ENCODE results near the gene TAS2R1. TPM values are rescaled to one million over a fixed set of nuclear protein-coding genes. Genes with fewer than 3 reads are reported as not detected.
"Not testable (repeated sequence)": the region's sequence is repeated elsewhere in the genome, so short reads cannot be mapped to it uniquely, and the experiment has no call there.

The TAS2R1 gene
- polyA plus RNA-seq, 4 donors, result 0.15 TPM; not detected in 2

GRCh38 chr5:9624196-9624947 is 5.8 kb downstream of the TAS2R1 start:
- no peak for DNase-seq (ENCODE audit: low read depth in 4 of 4, low spot score in 3 of 4)

GRCh38 chr5:9623661-9624060 is 6.5 kb downstream of the TAS2R1 start:
- DNase-seq (ENCODE audit: low read depth in 4 of 4, low spot score in 3 of 4), result no peak

DNA sequence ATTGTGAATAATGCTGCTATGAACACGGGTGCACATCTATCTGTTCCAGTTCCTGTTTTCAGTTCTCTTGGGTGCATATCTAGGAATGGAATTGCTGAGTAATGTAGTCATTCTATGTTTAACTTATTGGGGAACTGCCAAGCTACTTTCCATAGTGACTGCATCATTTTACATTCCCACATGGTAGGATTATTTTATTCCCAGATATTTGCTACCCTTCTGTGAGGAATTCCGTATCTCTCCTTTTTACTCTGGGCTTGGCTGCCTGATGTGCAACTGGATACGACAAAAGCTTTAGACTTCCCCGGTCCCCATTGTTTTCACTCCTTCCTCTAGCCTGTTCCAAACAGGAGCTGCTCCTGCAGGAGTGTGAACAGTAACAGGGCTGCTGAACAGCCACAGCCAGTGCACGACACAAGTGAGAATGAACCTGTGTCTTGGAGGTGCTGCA is 7.2 kb downstream of the TAS2R1 start:
- DNase-seq (ENCODE audit: low read depth in 4 of 4, low spot score in 3 of 4), result no peak

DNA sequence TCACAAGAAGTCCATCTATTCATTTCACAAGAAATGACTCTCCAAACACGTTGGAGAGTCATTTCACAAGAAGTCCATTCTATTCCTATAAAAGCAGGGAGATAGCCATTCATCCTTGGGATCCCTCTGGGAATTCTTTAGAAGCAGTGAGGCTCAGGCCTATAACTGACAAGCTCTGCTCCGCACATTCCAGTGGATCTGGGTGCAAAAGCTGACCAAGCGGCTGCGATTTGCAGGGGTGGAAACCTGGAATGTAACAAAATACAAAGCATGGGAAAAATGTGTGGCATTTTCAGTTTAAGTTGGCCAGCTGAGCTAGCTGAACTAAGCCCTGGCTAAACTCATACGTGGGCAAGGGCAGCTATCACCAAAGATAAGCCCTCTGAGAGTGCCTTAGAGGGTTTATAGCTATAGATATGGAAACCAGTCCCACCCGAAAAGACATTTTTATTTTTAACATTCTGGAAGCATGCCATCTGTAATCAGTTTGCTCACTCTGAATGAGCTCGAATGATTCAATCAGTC is 8.7 kb downstream of the TAS2R1 start:
- DNase-seq (ENCODE audit: low read depth in 4 of 4, low spot score in 3 of 4), result no peak

DNA sequence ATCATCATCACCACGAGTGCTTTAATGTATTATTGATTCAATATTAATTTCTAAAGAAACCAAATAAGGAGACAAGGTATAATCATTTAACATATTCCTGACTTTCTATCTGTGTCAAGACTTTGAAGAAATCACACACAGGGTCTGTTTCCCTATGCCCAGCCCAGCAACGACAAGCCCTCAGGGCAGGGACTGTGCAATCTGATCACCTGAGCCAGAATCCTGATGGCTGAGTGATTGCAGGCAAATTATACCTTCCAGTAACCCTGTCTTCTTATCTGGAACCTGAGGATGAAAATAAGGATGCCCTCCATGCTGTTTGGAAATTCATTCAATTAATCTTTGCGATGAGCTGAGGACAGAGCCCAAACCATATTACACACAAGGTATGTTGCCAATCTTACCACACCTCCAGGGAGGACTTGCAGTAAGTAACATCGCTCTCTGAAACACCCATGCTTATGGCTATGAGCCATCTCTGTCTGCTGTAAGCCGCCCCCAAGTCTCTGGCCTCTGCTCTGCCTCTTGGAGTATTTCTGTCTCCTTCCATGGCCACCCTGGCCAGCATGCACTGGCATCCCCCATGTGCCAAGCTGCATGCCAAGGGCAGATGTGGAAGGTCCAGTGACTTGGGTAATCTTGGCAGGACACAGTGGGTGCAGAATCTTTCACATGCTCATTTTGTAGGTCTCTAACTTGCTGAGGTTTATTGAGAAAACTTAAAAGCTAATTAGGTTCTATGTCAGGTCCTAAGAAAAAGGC is 10.6 kb downstream of the TAS2R1 start:
- DNase-seq (ENCODE audit: low read depth in 4 of 4, low spot score in 3 of 4), result no peak

- DNase-seq (ENCODE audit: low read depth in 4 of 4, low spot score in 3 of 4), result no peak
These were observed 12.2 kb downstream of the TAS2R1 start for GRCh38 chr5:9617739-9618504.

GRCh38 chr5:9617221-9617620 is 12.9 kb downstream of the TAS2R1 start:
- DNase-seq (ENCODE audit: low read depth in 4 of 4, low spot score in 3 of 4), result no peak

GRCh38 chr5:9615331-9615730 is 14.8 kb downstream of the TAS2R1 start:
- DNase-seq (ENCODE audit: low read depth in 4 of 4, low spot score in 3 of 4), result no peak

DNA sequence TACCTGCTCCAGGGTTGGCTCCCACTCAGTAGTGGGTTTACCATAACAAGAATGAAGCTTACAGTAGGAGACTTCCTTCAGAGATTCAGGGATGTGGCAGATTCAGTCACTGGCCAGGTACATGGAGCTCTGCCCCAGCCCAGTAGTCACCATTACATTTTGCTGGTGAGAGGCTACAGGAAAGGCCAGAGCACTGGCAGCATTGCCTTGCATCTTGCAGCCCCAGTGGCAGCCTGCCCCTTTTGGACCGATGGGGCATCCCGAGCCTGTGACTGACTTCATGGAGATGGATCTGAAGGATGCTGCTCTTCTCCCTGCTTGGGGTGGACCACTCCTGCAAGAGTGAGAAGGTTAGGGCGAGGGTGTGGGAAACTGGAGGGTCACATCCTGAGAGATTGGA is 16.8 kb downstream of the TAS2R1 start:
- no peak for DNase-seq (ENCODE audit: low read depth in 4 of 4, low spot score in 3 of 4)

DNA sequence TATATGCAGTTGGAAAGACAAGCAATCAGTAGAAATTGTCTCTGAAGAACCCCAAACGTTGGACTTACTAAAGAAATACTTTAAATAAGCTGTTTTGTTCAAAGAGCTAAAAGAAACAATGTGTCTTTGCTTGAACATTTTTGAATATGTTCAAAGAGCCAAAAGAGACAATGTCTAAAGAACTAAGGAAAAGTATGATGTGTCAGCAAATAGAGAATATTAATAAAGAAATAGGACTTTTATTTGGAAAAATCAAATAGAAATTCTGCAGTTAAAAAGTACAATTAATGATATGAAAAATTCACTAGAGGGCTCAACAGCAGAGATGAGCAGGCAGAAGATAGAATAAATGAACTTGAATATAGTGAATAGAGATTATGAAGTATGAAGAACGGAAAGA is 19.2 kb downstream of the TAS2R1 start:
- no peak for DNase-seq (ENCODE audit: low read depth in 4 of 4, low spot score in 3 of 4)

- DNase-seq (ENCODE audit: low read depth in 4 of 4, low spot score in 3 of 4), result no peak
These were observed 19.8 kb downstream of the TAS2R1 start for GRCh38 chr5:9610364-9610763.

DNA sequence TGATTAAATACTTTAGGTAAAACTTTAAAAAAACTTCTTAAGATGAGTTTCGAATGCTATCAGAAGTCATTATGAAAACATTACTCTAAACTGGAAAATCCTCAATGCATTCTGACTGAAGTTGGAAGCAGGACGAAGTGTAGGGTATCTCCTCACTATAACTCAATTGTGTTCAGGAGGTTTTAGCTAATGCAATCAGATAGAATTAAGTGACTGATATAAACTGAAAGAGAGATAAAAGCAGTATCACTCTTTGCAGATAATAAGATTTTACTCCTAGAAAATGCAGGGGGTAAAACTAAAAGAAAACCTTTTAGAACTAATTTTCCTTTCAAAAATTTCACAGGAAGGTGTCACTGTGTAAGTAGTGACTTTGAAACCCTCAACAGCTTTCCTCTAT is 22.1 kb downstream of the TAS2R1 start:
- DNase-seq (ENCODE audit: low read depth in 4 of 4, low spot score in 3 of 4), result no peak

DNA sequence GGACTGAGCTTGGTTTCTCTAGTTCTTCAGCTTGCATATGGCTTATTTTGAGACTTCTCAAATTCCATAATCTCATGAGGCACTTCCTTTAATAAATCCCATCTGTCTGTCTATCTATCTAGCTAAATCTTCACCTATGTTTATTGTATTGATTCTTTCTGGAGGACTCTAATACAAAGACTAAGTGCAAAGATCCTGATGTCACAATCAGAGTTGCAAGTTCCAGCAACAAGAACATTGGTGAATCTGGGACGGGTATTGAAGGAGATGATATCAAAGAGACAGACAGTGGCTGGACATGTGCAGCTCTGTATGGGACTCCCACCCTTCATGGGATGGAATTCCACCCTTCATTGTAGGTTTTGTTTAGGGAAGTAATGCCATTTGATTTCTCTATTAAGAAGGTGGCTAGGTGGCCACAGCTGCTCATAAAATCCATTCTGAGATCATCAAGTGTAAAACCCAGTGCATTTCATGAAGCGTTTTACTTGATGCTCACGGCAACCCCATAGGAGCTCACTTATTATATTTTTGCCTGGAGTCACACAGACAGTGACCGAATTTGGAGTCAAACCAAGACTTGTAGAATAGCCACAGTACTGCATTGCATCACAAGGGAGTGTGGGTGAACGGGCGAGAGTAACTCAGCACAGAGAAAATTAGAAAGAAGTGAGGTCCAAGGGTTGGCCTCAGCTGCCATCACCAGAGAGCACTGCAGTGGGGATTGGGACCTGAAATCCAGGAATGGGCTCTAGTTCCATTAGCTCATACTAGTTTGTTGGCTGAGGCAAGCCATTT is 24.9 kb downstream of the TAS2R1 start:
- no peak for DNase-seq (ENCODE audit: low read depth in 4 of 4, low spot score in 3 of 4)

- no peak for DNase-seq (ENCODE audit: low read depth in 4 of 4, low spot score in 3 of 4)
These were observed 25.7 kb downstream of the TAS2R1 start for GRCh38 chr5:9604416-9604815.

DNA sequence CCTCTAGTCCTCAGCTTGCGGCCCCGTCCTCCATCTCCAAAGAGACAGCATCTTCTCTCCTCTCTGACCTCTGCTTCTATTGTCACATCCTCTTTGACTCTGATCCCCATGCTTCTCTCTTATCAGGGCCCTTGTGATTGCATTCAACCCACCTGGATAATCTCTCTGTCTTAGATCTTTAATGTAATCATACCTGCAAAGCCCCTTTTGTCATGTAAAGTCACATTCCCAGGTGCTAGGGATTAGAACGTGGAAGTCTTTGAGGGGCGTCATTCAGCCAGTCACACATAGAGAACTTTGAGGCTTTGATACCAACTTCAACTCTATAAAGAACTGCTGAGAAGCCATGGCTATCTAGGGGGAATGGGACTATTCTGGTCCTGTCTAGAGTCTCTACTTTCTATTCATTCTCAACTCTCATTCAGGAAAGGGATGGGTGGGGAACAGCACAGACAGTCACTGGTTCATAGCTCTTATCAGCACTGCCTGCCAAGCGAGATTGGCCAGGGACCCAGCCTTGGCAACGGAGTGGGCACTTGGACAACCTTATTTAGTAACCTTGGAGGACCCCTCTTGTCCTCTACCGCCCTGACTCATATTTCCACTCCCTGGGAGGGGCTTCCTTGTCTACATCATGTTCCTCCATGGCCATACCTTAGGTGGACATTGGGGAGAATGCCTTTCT is 29.0 kb downstream of the TAS2R1 start:
- DNase-seq (ENCODE audit: low read depth in 4 of 4, low spot score in 3 of 4), result no peak

GRCh38 chr5:9599391-9599790 is 30.8 kb downstream of the TAS2R1 start:
- DNase-seq (ENCODE audit: low read depth in 4 of 4, low spot score in 3 of 4), result no peak

GRCh38 chr5:9598329-9598728 is 31.8 kb downstream of the TAS2R1 start:
- DNase-seq (ENCODE audit: low read depth in 4 of 4, low spot score in 3 of 4), result not testable (repeated sequence)

GRCh38 chr5:9597322-9597721 is 32.8 kb downstream of the TAS2R1 start:
- not testable (repeated sequence) for DNase-seq (ENCODE audit: low read depth in 4 of 4, low spot score in 3 of 4)

DNA sequence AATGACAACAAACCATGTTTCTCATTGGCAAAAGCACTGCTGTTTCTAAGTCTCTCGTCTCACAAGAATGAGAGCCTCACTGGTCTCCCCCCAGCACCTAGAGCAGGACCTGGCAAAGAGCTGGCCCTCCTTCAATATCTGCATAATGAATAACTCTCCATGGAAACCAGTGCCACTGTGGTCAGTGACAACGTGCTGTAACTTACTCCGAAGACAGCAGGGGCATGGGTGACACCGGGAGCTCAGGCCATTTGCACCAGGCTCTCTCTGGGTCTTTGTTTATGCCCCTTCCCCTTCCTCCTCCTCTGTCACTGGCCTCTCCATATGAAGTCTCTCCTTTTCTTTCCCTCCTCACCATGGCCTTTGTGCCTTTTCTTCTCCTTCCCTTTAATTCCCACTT is 33.3 kb downstream of the TAS2R1 start:
- no peak for DNase-seq (ENCODE audit: low read depth in 4 of 4, low spot score in 3 of 4)
